Skeletal muscle satellite cell (primary cell): ENCODE measurements around the gene CFAP74.
A peak's percentile ranks its signal among the peaks of the same experiment; 100 is the strongest.

ENCODE experiments used
- H3K27me3 ChIP-seq: 2 replicates; pipeline ENCODE4 v1.7.0; 2013; ENCODE audit warnings: low read length; ENCODE audit not compliant: control insufficient read depth, insufficient read depth
- H3K36me3 ChIP-seq: 2 replicates; pipeline ENCODE4 v1.7.0; 2013; ENCODE audit warnings: mild to moderate bottlenecking, control low read depth, low read length; ENCODE audit not compliant: insufficient read depth
- H3K4me1 ChIP-seq: 2 replicates; pipeline ENCODE4 v1.7.0; 2013; ENCODE audit warnings: low read length; ENCODE audit not compliant: control insufficient read depth, insufficient read depth
- H3K4me2 ChIP-seq: 2 replicates; pipeline ENCODE4 v1.7.0; 2013; ENCODE audit warnings: mild to moderate bottlenecking, low read length
- H3K4me3 ChIP-seq: 2 replicates; pipeline ENCODE4 v1.7.0; 2013; ENCODE audit warnings: low read length
- H3K9ac ChIP-seq: 2 replicates; pipeline ENCODE4 v1.7.0; 2013; ENCODE audit warnings: mild to moderate bottlenecking, low read depth, low read length, moderate library complexity
- H3K9me3 ChIP-seq: replicated peaks from 2 replicates; pipeline ENCODE4 v1.7.0; 2013; ENCODE audit warnings: mild to moderate bottlenecking, control low read depth, low read length

CFAP74 gene

DNA sequence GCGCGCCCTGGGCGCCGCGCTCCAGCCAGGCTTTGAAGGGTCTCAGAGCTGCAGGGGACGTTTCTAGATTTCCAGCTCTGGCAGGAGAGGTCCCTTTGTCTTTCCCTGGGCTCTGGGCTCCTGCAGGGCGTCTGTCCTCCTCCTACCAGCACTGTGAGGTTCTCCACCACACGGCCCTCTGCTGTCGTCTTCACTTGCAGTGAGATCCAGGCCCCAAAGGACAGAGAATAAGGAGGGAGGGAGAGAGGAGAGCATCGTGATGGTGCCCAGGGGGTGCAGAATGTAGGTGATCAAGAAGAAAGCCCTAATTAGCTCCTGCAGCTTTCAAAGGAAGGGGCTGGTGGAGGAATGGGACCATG is 108.5 kb downstream of the CFAP74 start:
- no peaks in the 10 kb centered on the region for H3K27me3 ChIP-seq
- no peaks in the 10 kb centered on the region for H3K9me3 ChIP-seq
- no peaks in the 10 kb centered on the region for H3K36me3 ChIP-seq
- peaks cover 15% of the 10 kb centered on the region for H3K4me1 ChIP-seq
- H3K9ac ChIP-seq: no peak overlapping the region
- no peak overlapping the region for H3K4me3 ChIP-seq
- peak overlapping the region; percentile 37 for H3K4me2 ChIP-seq

DNA sequence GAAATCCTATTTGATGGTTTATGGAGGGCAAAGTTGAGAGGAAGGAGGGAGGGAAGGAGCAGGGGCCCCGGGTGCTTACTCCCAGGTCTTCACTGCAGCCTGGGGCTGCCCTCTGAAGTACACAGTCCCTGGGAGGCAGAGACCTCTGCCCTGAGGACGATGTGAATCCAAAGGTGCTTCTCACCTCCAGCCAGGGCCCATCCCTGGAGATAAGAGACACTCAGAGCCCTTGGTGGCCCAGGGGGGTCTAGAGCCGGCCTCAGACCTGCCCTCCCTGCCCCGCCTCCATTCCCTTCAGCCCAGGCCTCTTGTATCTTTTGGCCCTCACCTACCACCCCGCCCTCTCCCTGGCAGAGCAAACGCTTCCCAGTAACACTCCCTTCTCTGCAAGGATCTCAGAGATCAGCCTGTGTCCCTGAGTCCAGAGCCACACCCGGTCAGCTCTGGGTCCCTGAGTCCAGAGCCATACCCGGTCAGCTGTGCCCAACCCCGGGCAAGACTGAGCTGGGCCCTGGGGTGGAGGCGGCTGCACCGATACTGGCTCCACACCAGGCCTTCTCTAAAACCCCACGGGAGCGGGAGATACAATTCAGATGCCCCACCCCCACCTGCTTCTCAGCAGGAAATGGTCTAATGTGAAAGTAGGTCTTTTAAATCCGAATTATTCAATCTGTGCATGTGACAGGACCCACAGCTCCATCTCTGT is 109.1 kb downstream of the CFAP74 start:
- H3K4me2 ChIP-seq: peak overlapping the region; percentile 37
- H3K9ac ChIP-seq: no peak overlapping the region
- no peaks in the 10 kb centered on the region for H3K9me3 ChIP-seq
- peaks cover 15% of the 10 kb centered on the region for H3K4me1 ChIP-seq
- no peaks in the 10 kb centered on the region for H3K27me3 ChIP-seq
- no peaks in the 10 kb centered on the region for H3K36me3 ChIP-seq
- H3K4me3 ChIP-seq: no peak overlapping the region

DNA sequence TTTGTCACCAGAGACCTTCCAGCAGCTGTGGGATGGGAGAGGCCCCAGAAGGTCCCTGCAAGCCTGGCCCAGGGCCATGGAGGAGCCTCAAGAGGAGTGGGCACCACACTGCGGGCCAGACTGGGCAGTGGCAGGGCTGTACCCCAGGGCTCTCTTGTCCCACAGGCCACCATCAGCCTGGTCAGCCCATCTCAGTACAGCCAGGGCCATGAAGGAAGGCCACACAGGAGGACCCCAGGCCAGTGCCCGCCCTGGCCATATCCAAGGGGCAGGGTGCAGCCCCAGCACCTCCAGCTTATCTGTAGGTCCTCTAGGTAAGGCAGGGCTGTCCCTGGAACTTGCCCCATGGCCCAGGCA is 109.6 kb downstream of the CFAP74 start:
- Histone ChIP-seq H3K4me2 (no peak overlapping the region), H3K27me3 (no peaks in the 10 kb centered on the region), H3K4me3 (no peak overlapping the region), H3K4me1 (peaks cover 16% of the 10 kb centered on the region), H3K36me3 (no peaks in the 10 kb centered on the region), H3K9ac (no peak overlapping the region), H3K9me3 (no peaks in the 10 kb centered on the region)

DNA sequence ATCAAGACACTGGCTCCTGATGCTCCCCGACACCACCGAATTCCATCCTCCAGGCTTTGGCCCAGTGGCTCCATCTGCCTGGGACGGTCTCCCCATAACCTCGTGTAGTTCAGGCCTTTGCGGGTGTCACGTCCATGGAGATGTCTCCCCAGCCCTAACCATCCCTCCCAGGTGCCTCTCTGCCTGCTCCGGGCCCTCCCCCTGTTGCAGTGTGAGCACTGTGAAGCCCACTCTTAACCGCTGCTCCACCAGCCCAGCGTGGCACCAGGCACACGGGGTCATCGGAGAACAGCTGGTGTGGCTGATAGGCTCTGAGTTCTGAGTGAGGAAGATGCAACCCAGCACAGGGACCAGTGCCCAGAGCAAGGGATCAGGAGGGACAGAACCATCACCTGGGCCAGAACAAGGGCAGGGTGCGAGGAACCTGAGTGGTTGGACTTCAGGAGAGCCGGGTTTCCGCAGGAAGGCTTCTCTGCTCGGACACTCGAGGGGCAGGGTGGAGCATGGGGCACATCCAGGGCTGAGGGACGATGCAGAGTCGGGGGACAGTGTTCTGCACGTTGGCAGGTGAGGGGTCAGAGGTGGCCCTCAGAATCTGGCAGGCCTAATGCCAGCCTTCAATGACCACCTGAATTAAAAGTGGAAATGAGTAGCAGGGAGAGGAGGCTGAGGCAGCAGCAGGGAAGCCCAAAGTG is 110.1 kb downstream of the CFAP74 start:
- Histone ChIP-seq H3K4me2 (no peak overlapping the region), H3K4me3 (no peak overlapping the region), H3K27me3 (no peaks in the 10 kb centered on the region), H3K9me3 (no peaks in the 10 kb centered on the region), H3K4me1 (peaks cover 21% of the 10 kb centered on the region), H3K36me3 (no peaks in the 10 kb centered on the region), H3K9ac (no peak overlapping the region)

DNA sequence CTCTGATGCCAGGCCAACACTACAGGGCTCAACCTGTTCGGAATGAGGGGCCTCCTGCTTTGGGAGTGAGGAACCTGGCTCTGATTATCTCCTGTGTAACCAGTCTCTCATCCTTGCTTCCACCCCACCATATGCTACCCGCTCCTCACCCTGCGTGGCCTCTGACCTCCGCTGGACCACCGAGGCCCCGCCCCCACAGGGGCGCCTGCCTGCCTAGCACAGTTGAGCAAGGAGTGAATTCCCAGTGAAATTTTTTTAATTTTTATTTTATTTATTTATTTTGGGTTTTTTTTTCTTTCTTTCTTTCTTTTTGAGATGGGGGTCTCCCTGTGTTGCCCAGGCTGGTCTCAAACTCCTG is 110.8 kb downstream of the CFAP74 start:
- Histone ChIP-seq H3K27me3 (no peaks in the 10 kb centered on the region), H3K4me1 (peaks cover 27% of the 10 kb centered on the region), H3K4me3 (peak overlapping the region; percentile 84), H3K9me3 (no peaks in the 10 kb centered on the region), H3K9ac (no peak overlapping the region), H3K4me2 (peak overlapping the region; percentile 99), H3K36me3 (no peaks in the 10 kb centered on the region)

DNA sequence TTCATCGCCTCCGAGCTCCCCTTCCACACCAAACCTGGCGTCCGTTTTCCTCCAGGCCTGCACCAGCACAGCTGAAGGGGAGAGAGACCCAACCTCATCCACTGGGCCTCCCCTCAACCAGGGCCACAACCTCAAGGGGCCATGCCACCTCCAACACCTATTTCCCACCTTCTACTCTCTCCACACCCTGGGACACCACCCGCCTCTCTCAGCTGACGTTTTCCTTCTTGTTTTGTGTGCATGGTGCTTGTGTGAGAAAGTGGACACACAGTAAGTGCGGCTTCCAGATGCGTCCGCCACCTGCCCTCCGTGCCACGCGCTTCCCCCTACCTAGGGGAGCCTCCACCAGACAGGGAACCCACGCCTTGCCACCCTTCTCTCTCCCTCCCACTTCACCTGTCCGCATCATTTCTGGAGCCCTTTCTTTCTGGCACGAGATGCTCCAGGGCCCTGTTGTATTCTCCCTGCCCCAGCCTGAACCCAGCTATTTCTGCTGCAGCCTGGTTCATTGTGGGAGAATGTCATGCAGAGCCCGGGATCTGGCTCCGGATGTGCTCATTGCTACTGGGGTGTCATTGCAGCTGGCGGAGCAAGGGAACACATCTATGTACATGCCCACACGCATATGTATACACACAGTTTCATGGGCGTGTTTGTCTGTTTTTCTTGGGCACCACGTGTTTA is 111.4 kb downstream of the CFAP74 start:
- Histone ChIP-seq H3K9ac (peak overlapping the region; percentile 97), H3K27me3 (no peaks in the 10 kb centered on the region), H3K4me1 (peaks cover 32% of the 10 kb centered on the region), H3K4me3 (peak overlapping the region; percentile 84), H3K4me2 (peak overlapping the region; percentile 99), H3K9me3 (no peaks in the 10 kb centered on the region), H3K36me3 (no peaks in the 10 kb centered on the region)

DNA sequence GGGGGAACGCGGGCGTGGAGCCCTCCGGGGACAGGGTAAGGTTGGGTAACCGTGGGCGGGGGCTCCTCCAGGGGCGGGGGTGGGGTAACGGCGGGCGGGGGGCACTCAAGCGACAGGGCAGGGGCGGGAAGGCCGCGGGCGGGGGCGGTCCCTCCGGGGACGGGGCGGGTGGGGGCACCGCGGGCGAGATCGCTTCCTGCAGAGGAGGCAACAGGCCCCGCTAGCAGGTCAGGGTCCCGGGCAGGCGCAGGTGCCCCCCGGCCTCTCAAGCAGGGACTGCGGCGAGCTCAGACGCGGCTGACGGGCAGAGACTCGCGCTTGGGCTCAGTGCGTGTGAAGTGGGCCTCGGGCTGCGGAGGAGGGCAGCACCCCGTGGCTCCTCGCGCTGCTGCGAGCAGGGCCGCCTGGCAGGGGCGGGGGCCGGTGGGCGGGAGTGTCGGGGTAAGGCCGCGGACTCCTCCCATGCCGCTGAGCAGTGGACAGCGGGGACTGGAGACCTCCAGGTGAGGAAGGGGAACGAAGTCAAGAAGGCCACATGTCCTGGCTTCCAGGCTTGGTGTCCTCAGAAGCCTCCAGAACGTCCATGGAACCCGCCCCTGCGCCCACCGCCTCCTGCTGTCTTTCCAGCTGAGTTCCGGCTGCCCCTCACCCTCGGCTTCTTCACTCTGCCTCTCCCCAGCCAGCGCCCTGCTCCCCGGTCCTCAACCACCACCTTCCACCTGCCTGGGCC is 112.1 kb downstream of the CFAP74 start:
- H3K4me1 ChIP-seq: peaks cover 37% of the 10 kb centered on the region
- no peaks in the 10 kb centered on the region for H3K27me3 ChIP-seq
- H3K4me2 ChIP-seq: peak overlapping the region; percentile 99
- H3K9ac ChIP-seq: peak overlapping the region; percentile 97
- H3K4me3 ChIP-seq: peak overlapping the region; percentile 85
- H3K36me3 ChIP-seq: no peaks in the 10 kb centered on the region
- H3K9me3 ChIP-seq: no peaks in the 10 kb centered on the region

DNA sequence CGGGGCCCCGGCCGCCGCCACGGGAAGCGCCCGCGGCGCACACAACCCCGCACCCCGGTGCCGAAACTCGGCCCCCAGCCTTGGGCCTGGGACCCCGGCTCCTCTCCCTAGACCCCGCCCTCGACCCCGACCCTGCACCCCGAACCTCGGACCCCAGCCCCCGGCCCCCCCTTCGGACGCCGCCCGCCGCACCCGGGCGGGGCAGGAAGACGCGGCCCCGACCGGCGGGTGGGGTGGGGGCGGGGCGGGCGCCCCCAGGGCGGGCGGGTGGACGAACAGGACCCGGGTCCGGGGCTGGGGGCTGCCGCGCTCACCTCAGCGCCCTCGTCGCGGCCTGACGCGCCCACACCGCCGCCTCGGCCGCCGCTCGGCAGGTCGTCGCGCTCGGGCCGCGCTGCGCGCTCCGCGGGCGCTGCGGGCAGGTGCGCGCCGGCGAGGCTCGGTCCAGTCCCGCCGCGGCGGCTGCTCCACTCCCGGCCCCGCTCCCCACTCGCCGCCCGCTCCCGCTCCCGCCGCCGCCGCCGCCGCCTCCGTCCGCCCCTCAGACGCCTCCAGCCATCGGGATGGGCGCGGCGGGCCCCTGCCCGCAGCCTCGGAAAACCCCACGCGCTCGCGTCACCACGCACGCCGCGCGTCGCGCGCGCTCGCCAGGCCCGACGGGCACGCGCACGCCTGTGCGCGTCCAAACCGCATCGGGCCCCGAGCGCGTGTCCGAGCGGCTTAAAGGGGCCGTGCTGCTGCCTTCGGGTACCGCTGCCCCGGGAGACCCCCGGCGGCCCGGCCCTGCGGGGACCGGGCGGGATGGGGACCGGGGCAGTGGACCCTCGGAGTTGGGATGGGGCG is 112.9 kb downstream of the CFAP74 start, which contains the start of gene GNB1:
TSS of gene GNB1 (minus strand) at position 582 of the 843 bp plus-strand sequence. CDS start 65,634 bp downstream, outside the sequence.
- peak within 1 kb of the TSS; percentile 85 for H3K4me3 ChIP-seq
- H3K4me1 ChIP-seq: peaks cover 44% of the 10 kb centered on the region
- no peaks in the 10 kb centered on the region for H3K9me3 ChIP-seq
- H3K9ac ChIP-seq: peak within 1 kb of the TSS; percentile 97
- H3K36me3 ChIP-seq: no peaks in the 10 kb centered on the region
- no peaks in the 10 kb centered on the region for H3K27me3 ChIP-seq
- H3K4me2 ChIP-seq: peak within 1 kb of the TSS; percentile 99

DNA sequence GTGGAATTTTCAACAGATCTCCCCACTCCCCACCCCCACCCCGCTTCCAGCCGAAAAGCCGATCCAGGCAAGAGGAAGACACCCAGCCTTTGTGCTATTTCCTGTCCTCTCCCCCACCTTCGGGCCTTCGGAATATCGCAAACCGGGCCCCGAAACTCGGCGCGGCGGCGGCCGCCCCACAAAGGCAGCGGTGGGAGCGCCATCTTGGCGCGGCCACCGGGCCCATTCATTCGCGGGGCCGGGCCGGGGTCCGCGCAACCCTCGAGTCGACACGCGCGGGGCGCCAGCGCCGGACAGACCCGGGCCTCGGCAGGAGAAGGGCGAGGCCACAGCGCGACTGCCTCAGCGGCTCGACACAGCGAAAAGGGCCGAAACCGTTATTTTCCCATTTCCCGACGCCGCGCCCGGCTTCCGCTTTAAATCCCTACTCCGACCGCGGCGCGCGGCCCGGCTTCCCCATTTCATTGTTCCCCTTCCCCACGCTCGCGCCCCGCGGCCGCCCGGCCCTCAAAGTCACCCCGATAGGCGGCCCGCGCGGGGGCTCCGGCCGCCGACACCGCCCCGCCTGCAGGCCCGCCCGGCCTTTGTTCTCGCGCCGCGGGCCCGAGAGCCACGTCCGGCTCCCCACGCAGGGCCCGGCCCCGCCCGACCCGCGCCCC is 113.6 kb downstream of the CFAP74 start:
- H3K9ac ChIP-seq: peak overlapping the region; percentile 97
- H3K36me3 ChIP-seq: no peaks in the 10 kb centered on the region
- peak overlapping the region; percentile 80 for H3K4me2 ChIP-seq
- peak overlapping the region; percentile 85 for H3K4me3 ChIP-seq
- H3K9me3 ChIP-seq: no peaks in the 10 kb centered on the region
- H3K4me1 ChIP-seq: peaks cover 44% of the 10 kb centered on the region
- no peaks in the 10 kb centered on the region for H3K27me3 ChIP-seq

DNA sequence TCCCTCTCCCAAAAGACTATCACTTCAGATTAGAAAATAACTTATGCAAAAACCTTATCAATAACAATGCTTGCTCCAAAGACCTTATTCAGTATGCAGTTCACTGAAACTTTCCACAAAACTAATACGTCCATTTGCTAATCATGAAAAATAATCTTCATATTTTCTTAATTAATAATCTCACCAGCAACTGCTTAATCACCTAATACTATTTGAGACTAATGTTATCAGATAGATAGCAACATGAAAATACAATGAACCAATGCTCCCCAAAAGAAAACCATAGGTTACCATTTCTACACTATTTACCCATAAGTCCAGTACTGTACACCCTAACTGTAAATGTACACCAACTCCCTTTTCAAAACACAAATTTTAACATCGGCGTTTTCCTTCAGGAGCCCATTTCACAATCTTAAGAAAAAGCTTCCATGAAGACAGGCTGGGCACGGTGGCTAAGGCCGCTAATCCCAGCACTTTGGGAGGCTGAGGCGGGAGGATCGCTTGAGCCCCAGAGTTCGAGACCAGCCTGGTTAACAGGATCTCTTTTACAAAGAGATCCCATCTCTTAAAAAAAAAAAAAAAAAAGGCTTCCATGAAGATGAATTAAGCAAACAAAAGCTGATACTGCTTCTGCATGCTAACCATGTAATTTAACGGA is 114.4 kb downstream of the CFAP74 start:
- Histone ChIP-seq H3K36me3 (no peaks in the 10 kb centered on the region), H3K9ac (peak overlapping the region; percentile 97), H3K4me2 (peak overlapping the region; percentile 80), H3K4me3 (peak overlapping the region; percentile 85), H3K4me1 (peaks cover 39% of the 10 kb centered on the region), H3K9me3 (no peaks in the 10 kb centered on the region), H3K27me3 (no peaks in the 10 kb centered on the region)
